HG03095 (cell line): ENCODE results near the gene KDM4F.
"Not testable (repeated sequence)": the region's sequence is repeated elsewhere in the genome, so short reads cannot be mapped to it uniquely, and the experiment has no call there.

Source experiments
- ATAC-seq: cut with Tn5 transposase; IDR thresholded peaks from one replicate; pipeline ENCODE4 v1.9.1; 2021; ENCODE audit warnings: moderate library complexity; ENCODE audit not compliant: unreplicated experiment

The KDM4F gene

DNA sequence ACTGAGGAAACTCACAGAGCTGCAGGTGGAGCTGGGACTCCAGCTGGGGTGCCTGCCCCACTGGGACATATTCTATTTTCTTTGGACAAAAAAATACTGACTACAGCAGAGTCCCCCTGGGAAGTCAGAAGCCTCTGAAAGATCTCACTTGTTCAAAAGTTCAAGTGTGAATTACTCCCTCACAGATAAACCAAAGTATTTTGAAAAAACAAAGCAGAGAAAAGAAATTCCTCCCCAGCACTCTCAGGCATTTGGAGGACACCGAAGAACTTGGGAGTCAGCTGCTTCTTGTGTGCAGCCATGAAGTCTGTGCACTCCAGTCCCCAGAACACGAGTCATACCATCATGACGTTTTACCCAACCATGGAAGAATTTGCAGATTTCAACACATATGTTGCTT lies at the start of gene KDM4F:
Gene KDM4F (plus strand): TSS at position 301 of the 400 bp plus-strand sequence.
- ATAC-seq = not testable (repeated sequence)

DNA sequence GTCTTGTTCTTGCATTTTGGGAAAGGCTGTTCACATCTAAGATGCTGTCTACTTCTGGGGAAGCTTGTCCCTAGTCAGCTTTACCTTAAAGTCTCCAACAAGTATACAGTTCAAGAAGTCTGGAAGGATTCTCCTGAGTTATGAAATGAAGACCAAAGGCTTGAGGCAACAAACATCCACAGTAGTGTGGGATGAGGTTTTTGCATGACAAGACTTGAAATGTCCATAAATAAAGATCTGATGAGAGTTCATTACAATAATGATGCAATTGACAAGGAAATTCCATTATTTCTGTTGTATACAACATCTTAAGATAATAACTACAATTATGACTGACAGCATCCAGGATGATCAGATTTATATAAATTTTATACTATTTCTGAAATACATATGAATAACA lies 45.5 kb upstream of the KDM4F start:
- no peak for ATAC-seq

- ATAC-seq = no peak
These were observed 43.6 kb upstream of the KDM4F start for GRCh38 chr11:95005642-95006041.

GRCh38 chr11:95011376-95011775 lies 37.8 kb upstream of the KDM4F start:
- no peak for ATAC-seq

DNA sequence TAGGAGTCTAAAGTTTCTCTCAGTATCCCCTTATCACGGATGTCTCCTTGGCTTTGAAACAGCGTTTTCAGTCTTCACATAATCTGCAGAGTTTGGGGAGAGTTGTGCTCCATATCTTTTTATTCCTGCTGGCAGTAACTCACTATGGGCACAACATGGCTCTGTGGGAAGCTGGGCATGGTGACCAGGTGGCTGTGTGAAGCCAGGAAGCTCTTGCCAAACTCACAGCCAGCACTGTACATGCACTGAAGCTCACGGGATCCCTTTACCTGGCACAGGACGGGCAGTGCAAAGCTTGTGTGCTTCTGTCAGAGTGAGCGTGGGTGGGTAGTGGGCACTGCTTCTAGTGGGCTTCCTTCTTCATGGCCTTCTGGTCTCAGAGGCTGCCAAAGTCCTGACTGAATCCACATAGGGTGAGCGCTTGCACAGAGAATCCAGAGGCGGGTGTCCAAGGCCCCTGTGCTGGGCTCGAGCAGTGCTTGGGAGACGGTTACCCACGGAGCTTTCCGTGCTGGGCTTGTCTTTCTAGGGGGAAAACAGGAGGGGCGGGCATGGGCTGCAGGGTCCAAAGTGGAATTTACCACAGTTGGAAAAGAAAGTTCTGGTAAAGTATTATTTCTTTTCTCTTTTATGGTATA lies 34.9 kb upstream of the KDM4F start:
- ATAC-seq = no peak

DNA sequence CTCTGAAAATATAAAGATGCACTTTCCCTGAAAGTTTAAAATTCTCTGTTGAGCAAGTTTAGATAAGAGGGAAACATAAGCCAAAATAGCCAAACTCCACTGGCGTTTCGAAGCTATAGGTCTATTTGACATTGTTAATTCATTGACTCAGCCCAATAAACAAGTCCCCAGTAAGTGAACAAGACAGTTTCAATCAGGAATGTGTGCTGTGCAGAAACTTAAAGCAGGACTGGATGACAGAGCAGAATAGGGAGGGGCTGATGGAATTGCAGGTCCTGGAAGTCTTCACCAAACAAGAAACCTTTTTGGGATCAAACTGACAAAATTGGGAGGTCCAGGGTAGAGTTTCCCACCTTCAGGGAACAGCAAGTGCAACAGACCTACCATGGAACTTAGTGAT lies 33.1 kb upstream of the KDM4F start:
- no peak for ATAC-seq

DNA sequence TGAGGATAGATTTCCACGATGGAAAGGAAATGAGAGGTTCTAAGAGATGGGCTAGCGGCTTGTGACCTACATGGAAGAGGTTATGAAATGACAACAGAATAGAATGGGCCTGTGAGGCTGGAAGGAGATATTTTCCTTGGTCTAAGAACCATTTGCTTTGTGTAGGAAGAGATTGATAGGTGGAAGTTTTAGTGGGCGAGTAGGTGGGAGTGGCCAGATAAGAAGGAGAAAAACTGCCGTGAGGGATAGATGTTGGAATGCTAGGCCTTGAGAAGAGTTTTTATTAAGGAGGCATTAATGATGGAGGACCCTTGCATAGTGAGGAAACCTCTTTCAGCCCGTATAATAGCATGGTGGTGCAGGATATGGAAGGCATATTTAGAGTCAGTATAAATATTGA lies 27.8 kb upstream of the KDM4F start:
- not testable (repeated sequence) for ATAC-seq

DNA sequence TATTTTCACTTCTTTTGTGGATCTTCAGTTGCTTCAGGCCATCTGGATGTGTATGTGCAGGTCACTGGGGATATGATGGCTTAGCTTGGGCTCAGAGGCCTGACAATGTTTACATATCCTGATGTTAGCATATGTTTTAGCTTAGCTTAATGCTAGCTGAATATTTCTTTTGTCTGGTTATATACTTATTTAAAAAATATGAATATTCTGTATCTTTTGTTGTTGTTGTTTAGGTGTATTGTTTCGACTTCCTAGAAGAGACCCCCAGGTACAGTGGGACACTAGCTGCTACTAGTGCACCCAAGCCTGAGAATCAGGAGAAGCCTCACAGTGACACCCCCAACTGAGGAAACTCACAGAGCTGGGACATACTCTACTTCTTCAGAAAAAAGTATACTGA lies 24.3 kb upstream of the KDM4F start, which contains the start of gene KDM4E:
Gene KDM4E (plus strand): TSS at position 301 of the 400 bp plus-strand sequence. CDS start 300 bp downstream, outside the sequence.
- ATAC-seq = no peak

GRCh38 chr11:95025594-95025993 lies 23.6 kb upstream of the KDM4F start:
- ATAC-seq = not testable (repeated sequence)

DNA sequence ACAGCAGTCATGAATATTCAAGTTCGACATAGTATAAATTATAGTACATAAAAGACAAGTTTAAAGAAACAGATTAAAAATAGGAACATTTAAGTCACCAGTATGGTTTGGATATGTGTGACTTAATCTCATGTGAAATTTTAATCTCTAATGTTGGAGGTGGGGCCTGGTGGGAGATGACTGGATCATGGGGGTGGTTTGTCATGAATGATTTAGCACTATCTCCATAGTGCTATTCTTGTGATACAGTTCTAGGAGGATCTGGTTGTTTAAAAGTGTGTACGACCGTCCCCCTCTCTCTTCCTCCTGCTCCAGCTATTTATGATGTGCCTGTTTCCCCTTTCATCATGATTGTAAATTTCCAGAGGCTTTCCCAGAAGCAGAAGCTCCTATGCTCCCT lies 20.9 kb upstream of the KDM4F start:
- no peak for ATAC-seq

- no peak for ATAC-seq
These were observed 16.2 kb upstream of the KDM4F start for GRCh38 chr11:95033051-95033450.

GRCh38 chr11:95035316-95035715 lies 13.9 kb upstream of the KDM4F start:
- ATAC-seq = no peak

- not testable (repeated sequence) for ATAC-seq
These were observed 11.7 kb upstream of the KDM4F start for GRCh38 chr11:95037356-95038035.

GRCh38 chr11:95042239-95042638 lies 7.0 kb upstream of the KDM4F start:
- no peak for ATAC-seq

- no peak for ATAC-seq
These were observed 6.3 kb upstream of the KDM4F start for GRCh38 chr11:95042906-95043305.

DNA sequence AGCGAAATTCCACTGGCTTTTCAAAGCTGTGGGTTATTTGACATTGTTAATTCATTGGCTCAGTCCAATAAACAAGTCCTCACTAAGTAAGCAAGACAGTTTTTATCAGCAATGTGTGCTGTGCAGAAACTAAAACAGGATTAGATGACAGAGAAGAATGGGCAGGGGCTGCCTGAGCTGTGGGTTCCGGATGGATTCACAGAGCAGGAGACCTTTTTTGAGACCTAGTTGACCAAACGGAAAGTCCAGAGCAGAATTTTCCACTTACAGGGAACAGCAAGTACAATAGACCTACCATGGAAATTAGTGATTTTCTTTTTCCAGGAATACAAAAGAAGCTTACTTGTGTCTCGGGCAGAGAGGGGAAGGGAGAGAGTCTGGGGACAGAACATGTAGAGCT lies 5.2 kb upstream of the KDM4F start:
- ATAC-seq = no peak

DNA sequence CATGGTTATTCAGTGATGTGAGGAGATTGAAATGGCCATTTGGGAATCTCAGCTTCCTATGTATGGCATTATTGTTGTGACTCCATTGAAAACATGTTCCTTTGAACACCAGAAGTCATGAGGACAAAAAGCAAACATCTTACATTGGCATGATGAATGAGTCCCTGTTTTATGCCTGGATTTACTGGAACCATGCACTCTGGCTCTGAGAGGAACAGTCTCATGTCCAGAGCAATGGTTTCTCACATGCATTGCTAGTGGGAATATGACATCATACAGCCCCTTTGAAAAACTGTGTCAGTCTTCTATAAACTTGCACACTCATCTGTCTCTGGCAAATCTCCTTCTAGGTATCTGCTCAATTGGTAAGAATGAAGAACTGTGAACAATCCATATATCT lies 3.4 kb upstream of the KDM4F start:
- ATAC-seq = no peak

- no peak for ATAC-seq
These were observed 1.5 kb downstream of the KDM4F start for GRCh38 chr11:95050595-95051202.

- no peak for ATAC-seq
These were observed 5.1 kb downstream of the KDM4F start for GRCh38 chr11:95054356-95054755.

GRCh38 chr11:95055283-95055897 lies 6.2 kb downstream of the KDM4F start:
- ATAC-seq = peak; percentile 96

GRCh38 chr11:95057959-95058358 lies 8.7 kb downstream of the KDM4F start:
- ATAC-seq = no peak

DNA sequence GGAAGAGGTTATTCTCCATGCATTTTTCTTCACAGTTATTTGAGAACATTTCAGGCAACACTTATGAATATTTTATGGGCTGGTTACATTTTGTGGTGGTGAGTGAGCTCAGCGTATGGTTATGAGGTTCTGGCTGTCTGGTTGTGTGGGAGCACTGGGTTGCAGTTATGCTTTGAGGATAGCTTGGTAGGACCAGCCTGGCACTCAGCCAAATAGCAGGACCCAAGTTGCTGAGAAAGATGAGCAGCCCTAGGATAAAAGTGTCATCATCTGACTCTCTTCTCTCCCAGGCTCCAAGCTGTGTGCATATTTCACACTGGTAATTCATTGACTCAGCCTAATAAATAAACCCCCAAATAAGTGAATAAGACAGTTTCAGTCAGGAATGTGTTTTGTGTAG lies 9.4 kb downstream of the KDM4F start:
- no peak for ATAC-seq
